ENCODE results near the gene AREG.
"Not testable (repeated sequence)": the region's sequence is repeated elsewhere in the genome, so short reads cannot be mapped to it uniquely, and the experiment has no call there.

Gene AREG, protein sequence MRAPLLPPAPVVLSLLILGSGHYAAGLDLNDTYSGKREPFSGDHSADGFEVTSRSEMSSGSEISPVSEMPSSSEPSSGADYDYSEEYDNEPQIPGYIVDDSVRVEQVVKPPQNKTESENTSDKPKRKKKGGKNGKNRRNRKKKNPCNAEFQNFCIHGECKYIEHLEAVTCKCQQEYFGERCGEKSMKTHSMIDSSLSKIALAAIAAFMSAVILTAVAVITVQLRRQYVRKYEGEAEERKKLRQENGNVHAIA

GRCh38 chr4:74444891-74445642, at the start of gene AREG:
Gene AREG (plus strand): TSS chr4:74445136. CDS start chr4:74445346, 210 bp downstream.
- no peak for DNase-seq

DNA sequence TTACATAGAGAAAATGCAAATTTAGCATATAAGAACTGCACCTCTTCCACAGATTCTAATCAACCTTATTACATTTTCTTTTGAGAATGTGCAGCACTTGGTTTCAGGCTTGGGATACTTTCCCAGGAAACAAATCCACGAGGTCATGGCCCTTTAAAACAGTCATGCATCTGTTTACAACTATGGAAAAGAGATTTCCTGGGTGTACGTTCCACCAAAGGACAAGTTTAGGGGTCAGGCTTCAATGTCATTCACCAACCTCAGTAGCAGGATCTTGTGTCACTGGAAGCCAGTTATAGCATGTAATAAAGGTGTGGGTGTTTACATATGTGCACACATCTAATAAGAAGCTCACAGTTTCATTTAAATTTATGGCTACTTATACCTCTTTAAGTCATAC, 49.3 kb upstream of the AREG start:
- no peak for DNase-seq

GRCh38 chr4:74397748-74398426, 47.0 kb upstream of the AREG start:
- no peak for DNase-seq

GRCh38 chr4:74398894-74399589, 45.9 kb upstream of the AREG start:
- not testable (repeated sequence) for DNase-seq

DNA sequence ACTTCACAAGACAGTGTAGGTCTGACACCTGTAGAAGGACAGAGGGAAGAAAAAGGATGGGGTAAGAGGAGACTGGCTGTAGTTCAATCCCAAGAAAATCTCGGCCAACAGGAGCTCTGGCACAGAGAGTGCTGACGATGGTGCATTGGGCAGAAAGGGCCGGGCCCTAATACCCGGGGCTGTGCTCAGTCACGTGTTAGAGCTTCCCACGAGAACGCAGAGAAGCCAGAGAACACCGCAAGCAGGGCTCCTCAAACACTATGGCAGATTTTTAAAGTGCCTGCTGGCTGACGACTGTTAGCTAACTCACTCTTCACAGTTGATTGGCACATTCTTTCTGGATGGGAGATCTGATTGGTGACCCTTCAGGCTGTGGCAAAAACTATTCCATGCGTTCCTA, 44.5 kb upstream of the AREG start:
- no peak for DNase-seq

GRCh38 chr4:74402692-74403456, 42.1 kb upstream of the AREG start:
- no peak for DNase-seq

- no peak for DNase-seq
Measured at GRCh38 chr4:74407891-74408290, 37.0 kb upstream of the AREG start.

GRCh38 chr4:74408639-74409038, 36.3 kb upstream of the AREG start:
- no peak for DNase-seq

DNA sequence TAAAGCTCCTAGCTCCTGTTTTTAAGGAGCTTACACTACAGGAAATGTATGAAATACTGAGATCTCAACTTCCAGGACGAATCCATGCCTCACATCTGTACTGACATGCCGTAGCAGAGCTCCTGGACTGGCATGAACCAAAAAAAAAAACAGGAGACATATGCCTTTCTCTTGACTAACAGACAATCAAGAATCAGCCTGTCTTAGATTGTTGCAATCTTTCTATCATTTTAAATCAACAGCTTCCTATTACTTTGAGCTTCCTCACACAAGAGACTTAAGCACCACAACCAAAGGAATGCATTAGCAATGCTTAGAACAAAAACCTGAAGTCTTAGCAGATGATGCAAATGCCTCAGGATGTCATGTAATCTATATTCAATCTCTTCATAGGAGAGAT, 34.7 kb upstream of the AREG start:
- no peak for DNase-seq

GRCh38 chr4:74412225-74412624, 32.7 kb upstream of the AREG start:
- no peak for DNase-seq

DNA sequence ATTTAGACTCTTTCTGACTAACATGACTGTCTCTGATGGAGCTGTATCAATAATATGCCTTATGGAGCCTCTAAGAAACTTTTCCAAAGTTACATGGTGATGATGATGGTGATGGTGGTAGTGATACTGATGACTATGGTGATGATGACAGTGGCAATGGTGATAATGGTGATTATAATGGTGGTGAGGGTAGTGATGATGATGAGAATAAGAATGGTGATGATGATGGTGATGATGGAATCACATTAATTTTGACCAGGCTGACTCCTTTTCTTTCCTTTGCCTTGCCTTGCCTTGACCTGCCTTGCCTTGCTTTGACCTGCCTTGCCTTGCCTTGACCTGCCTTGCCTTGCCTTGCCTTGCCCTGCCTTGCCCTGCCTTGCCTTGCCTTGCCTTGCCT, 31.7 kb upstream of the AREG start:
- DNase-seq, result no peak

DNA sequence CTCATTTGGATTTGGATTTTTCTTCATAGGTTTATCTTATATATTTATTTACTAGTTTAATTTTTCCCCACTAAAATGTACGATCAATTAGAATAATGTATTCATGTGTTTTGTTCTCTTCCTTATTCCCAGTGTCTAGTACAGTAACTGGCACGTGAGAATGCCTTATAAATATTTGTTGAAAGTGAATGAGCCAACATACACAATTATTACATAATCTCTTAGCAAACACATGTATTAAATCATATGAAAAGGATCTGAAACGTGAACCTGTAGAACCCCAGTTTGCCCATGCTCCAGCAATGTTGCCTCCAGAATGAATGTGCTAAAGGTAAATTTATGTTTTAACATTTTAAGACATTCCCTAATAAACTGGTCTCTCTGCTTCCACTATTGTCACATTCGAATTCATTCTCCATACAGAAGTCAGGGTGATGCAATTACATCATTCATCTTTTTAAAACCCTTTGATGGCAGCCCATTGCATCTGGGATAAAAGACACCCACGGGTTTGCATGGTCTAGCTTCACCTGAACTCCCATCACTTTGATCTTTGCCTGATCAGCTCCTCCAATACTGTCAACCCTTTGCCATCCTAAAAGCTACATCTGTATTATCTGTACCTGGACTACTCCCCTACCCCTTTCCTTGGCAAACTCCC, 30.7 kb upstream of the AREG start:
- DNase-seq, result no peak

- no peak for DNase-seq
Measured at GRCh38 chr4:74415602-74416300, 29.2 kb upstream of the AREG start.

DNA sequence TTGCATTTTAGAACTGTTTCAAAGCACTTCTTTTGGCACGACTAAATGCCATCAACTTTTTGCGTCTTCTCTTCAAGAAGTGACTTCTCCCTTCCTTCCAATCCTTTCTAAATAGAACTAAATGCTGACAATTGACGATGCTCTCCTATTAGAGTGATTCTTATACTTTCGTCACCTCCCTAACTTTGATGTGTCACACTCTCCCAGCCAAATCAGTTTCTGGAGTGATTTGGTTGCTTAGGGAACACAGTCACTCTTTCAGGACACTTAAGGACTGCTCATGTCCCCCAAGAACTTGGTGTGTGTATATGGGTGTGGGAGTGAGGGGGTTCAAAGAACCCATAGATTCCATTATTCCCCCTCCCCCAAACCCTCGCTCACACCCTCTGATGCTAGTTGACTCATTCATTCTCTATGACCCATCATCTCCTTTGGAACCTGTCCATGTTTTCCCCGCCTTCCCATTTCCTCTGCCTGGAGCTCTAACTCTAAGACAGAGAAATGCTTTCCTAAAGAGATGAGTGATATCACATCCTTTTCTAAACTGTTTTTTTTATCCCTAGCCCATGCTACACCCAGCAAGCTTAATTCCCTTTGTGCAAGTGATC, 26.8 kb upstream of the AREG start:
- DNase-seq, result no peak

DNA sequence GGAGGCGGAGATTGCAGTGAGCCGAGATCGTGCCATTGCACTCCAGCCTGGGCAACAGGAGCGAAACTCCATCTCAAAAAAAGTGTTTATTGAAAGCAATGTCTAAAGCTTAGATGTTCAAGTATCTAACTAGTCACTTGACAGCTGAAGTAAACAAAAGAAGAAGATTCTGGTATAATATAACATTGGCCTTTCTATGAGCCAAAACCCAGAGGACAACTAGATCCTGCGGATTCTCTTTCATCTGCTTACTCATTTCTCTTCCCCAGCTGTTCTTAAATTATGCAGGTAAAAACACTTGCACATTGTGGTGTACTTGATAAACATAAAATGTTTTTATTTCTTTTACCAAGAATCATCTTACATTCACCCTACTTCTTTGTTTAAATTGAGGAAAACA, 24.1 kb upstream of the AREG start:
- DNase-seq, result no peak

GRCh38 chr4:74423104-74423503, 21.8 kb upstream of the AREG start:
- DNase-seq, result no peak

GRCh38 chr4:74424111-74424510, 20.8 kb upstream of the AREG start:
- DNase-seq, result no peak

GRCh38 chr4:74426101-74426500, 18.8 kb upstream of the AREG start:
- DNase-seq, result no peak

DNA sequence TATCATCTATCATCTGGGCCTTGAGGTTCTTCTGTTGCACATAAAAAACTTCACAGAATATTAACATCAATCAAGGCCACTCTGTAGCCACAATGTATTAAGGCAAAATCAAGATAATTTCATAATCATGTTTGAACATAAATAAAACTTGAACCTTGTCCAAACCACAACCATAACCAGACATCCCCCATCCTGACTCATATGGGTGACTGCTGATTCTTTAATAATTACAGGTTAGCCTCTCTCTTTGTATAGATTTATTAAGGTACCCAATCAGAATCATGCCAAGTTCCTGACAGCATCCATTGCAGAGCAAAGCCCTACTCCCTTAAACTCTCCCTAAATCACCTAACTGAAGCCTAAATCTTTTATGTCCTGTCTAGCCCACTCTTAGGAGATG, 16.7 kb upstream of the AREG start:
- no peak for DNase-seq

DNA sequence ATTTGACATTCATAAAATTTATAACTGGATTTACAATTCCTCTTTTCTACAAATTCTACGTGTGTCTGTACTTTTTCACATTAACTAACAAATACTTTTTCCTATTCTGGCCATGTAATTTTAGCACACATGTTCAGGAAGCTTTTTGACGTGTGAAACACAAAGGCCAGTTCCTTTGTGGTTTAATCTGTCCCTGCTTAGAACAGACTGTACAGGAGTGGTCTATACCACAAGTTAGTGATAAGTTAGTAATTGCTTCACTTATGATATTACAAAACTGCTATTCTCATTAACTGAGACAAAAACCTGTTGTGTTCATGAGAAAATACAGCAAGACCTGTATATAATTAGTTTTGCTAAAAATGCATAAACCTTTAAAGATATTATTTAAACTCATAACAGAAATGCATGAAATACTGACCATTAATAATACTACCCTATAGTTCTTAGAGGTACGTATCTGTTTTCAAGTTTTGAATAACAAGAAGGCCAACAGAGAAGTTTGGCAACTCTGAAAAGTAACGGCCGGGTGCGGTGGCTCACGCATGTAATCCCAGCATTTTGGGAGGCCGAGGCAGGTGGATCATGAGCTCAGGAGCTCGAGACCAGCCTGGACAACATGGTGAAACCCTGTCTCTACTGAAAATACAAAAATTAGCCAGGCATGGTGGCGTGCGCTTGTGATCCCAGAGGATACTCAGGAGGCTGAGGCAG, 13.7 kb upstream of the AREG start:
- DNase-seq, result no peak
